Activated CD8-positive, alpha-beta T cell treated with anti-CD3 and anti-CD28 coated beads for 36 hours (primary cell): Measurements from ENCODE around the gene RP9. TPM values are rescaled to one million over a fixed set of nuclear protein-coding genes. Genes with fewer than 3 reads are reported as not detected.

Source experiments
- ATAC-seq: fragments of 200-7000 bp; cut with Tn5 transposase; one replicate; pipeline ENCODE4 v1.10.0; 2021; ENCODE audit warnings: mild to moderate bottlenecking, moderate library complexity
- CTCF ChIA-PET: fragments of 350-600 bp; sonication (Branson Sonifier 250); formaldehyde crosslinking; loops from one replicate; lab custom pipeline; 2021; ENCODE audit warnings: antibody characterized with exemption; lab: Charles Lee
- POLR2A ChIA-PET: fragments of 350-600 bp; sonication (Branson Sonifier 250); formaldehyde crosslinking; loops from one replicate; lab custom pipeline; 2021; ENCODE audit warnings: antibody characterized with exemption; lab: Charles Lee
- DNase-seq: peaks from one replicate; pipeline ENCODE4 v3.0.0-alpha.2; 2020
- H3K27ac Mint-ChIP-seq: one replicate; pipeline ENCODE4 v1.8.0; 2021; ENCODE audit warnings: mild to moderate bottlenecking, mixed read lengths
- H3K27me3 Mint-ChIP-seq: one replicate; pipeline ENCODE4 v1.8.0; 2021; ENCODE audit warnings: mixed read lengths
- H3K36me3 Mint-ChIP-seq: one replicate; pipeline ENCODE4 v1.8.0; 2021; ENCODE audit warnings: low read depth, mixed read lengths
- H3K4me1 Mint-ChIP-seq: one replicate; pipeline ENCODE4 v1.8.0; 2021; ENCODE audit warnings: low read depth, mixed read lengths
- H3K4me3 Mint-ChIP-seq: one replicate; pipeline ENCODE4 v1.8.0; 2021; ENCODE audit warnings: mild to moderate bottlenecking, moderate library complexity, mixed read lengths
- H3K9me3 Mint-ChIP-seq: one replicate; pipeline ENCODE4 v1.8.0; 2021; ENCODE audit warnings: mixed read lengths
- intact Hi-C: fragments of 100-400 bp; cut with micrococcal nuclease; formaldehyde crosslinking; loops from one replicate; pipeline ENCODE4 v1.10.0; 2022
- total RNA-seq, 2 experiments: library from RNA; stranded (reverse); gene quantifications; one replicate each; pipeline ENCODE4 v1.2.3, GENCODE V29; 2021
- TF ChIP-seq, protein P1 (sequence below): fragments of 200-600 bp; IDR thresholded peaks from one replicate; pipeline ENCODE4 v1.8.0; 2022; ENCODE audit warnings: antibody characterized with exemption, mild to moderate bottlenecking

RP9 gene, protein sequence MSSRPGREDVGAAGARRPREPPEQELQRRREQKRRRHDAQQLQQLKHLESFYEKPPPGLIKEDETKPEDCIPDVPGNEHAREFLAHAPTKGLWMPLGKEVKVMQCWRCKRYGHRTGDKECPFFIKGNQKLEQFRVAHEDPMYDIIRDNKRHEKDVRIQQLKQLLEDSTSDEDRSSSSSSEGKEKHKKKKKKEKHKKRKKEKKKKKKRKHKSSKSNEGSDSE
- 10 to 100 TPM; 14.2 to 15.4 TPM for total RNA-seq

DNA sequence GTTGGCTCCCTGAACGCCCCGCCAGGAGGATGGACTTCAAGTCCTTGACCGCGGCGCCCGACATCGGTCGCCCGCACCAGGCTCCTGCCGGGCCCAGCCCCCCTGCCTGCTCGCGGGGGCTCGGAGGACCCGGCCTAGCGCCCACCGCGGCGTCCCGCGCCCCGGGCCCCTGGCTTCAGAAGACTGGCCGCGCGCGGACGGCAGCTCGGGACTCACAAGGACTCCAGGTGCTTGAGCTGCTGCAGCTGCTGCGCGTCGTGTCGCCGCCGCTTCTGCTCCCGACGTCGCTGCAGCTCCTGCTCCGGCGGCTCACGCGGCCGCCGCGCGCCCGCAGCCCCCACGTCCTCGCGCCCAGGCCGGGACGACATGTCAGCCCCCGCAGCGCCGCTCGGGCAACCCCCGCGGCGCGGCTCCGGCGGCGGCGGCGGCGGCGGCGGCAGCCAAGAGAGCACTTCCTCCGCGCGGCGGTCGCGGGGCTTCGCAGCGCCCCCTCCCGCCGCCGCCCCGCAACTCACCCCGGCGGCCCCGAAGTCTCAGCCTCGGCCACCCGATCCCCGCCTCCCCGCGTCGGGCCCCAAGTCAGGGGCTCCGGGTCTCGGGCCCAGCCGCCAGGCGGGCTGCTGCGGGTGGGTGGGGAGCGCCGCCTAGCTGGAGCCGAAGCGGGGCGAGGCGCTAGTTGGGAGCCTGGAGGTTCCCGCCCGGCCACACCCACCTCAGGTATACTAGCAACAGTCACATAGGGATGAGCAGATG lies at the start of gene RP9:
TSS of gene RP9 (minus strand) at position 400 of the 753 bp plus-strand sequence. CDS start at position 368, 32 bp downstream.
- peak; percentile 78 for DNase-seq
- peak; percentile 93 for ATAC-seq
- Mint-ChIP-seq H3K27ac (peak within 1 kb of the TSS; percentile 70), H3K27me3 (peaks cover 7% of the 10 kb centered on the region), H3K9me3 (no peaks in the 10 kb centered on the region), H3K4me1 (peaks cover 30% of the 10 kb centered on the region), H3K36me3 (no peaks in the 10 kb centered on the region), H3K4me3 (peak within 1 kb of the TSS; percentile 88)
- ChIA-PET POLR2A (interaction anchor here (0.6 to 2.2 kb wide), 8 partner anchors 13 to 219 kb away, joined by 3 to 11 read pairs (median 3); partner anchors contain the start of genes KBTBD2 and NT5C3A), CTCF (interaction anchor here (0.5 to 6.6 kb wide), 42 partner anchors 8 to 472 kb away, joined by 3 to 75 read pairs (median 4); partner anchors contain the start of genes BBS9, FKBP9 and NT5C3A)
- TF ChIP-seq, protein P1, sequence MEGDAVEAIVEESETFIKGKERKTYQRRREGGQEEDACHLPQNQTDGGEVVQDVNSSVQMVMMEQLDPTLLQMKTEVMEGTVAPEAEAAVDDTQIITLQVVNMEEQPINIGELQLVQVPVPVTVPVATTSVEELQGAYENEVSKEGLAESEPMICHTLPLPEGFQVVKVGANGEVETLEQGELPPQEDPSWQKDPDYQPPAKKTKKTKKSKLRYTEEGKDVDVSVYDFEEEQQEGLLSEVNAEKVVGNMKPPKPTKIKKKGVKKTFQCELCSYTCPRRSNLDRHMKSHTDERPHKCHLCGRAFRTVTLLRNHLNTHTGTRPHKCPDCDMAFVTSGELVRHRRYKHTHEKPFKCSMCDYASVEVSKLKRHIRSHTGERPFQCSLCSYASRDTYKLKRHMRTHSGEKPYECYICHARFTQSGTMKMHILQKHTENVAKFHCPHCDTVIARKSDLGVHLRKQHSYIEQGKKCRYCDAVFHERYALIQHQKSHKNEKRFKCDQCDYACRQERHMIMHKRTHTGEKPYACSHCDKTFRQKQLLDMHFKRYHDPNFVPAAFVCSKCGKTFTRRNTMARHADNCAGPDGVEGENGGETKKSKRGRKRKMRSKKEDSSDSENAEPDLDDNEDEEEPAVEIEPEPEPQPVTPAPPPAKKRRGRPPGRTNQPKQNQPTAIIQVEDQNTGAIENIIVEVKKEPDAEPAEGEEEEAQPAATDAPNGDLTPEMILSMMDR: peak; percentile 52
- intact Hi-C loops: loop anchor here (5.0 kb wide), 3 partner anchors 47 to 262 kb away; partner anchors contain the start of gene NT5C3A

DNA sequence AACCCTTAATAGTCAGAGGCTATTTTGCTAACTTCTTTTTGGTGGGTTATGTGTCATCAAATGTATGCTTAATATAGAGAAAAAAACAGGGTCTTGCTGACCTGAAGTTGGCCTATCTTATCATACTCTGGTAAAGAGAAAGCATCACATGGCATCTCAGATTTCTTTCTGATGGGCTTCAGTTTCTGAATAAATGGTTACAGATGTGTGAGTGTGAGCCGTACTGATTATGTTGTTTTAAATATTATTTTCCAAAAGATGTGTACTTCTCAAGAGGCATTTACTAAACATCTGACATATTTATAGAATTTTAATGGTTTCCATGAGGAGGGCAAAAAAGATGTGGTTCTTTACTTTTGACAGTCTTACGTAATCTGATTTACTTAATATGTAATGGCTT lies 48.6 kb upstream of the RP9 start:
- H3K9me3 Mint-ChIP-seq: no peaks in the 10 kb centered on the region
- H3K4me3 Mint-ChIP-seq: no peak overlapping the region
- DNase-seq: no peak
- no peak overlapping the region for H3K27ac Mint-ChIP-seq
- TF ChIP-seq, protein P1: no peak
- POLR2A ChIA-PET: no interaction called here
- intact Hi-C loops: no loop called here
- peaks cover 19% of the 10 kb centered on the region for H3K36me3 Mint-ChIP-seq
- CTCF ChIA-PET: interaction anchor here (1.5 kb wide), 1 partner anchor 15 kb away, joined by 4 read pairs; no protein-coding TSS in a partner anchor
- no peaks in the 10 kb centered on the region for H3K4me1 Mint-ChIP-seq
- no peaks in the 10 kb centered on the region for H3K27me3 Mint-ChIP-seq
- no peak for ATAC-seq

DNA sequence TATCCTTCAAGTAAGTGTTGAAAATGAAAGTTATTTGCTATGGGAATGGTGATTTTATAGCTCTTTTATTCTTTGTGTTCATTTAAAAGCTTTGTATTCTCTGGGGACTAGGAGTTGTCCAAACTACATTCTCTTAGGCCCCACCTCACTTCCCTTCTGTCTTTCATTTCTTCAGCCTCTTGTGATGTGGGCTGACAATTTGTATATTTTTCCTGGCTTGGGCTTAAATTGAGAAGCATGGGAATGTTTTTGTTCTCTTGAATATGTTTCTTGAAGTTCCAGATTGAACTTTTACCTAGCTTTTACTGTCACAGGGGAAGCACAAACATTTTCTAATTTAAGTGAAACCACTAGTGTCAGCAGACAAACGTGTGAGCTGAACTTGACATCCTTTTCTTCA lies 48.1 kb upstream of the RP9 start:
- Mint-ChIP-seq H3K4me1 (no peaks in the 10 kb centered on the region), H3K27me3 (no peaks in the 10 kb centered on the region), H3K9me3 (no peaks in the 10 kb centered on the region), H3K4me3 (no peak overlapping the region), H3K27ac (no peak overlapping the region), H3K36me3 (peaks cover 14% of the 10 kb centered on the region)
- TF ChIP-seq, protein P1: no peak
- intact Hi-C loops: no loop called here
- ChIA-PET CTCF (interaction anchor here (1.5 kb wide), 1 partner anchor 15 kb away, joined by 4 read pairs; no protein-coding TSS in a partner anchor), POLR2A (no interaction called here)
- no peak for DNase-seq
- no peak for ATAC-seq

DNA sequence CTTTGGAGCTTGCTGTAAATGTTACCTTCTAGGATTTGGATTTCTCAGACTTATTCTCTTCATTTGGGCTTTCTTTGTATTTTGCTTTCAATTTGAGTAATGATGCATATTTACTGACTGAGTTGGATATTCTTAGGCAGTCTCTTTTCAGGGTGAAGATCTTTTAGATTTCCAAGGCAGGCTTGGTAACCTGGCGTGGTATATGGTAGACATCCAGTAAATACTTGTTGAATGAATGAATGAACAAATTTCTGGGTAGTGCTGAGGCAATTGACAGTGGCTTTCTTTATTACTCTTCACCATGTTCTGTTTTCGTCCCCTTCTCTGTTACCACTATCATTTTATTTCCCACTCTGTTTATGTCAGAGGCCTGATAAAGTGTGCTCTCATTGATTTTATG lies 47.2 kb upstream of the RP9 start:
- Mint-ChIP-seq H3K27ac (no peak overlapping the region), H3K9me3 (no peaks in the 10 kb centered on the region), H3K4me3 (no peak overlapping the region), H3K4me1 (no peaks in the 10 kb centered on the region), H3K27me3 (no peaks in the 10 kb centered on the region), H3K36me3 (peaks cover 7% of the 10 kb centered on the region)
- TF ChIP-seq, protein P1: no peak
- no peak for DNase-seq
- intact Hi-C loops: no loop called here
- ATAC-seq: no peak
- ChIA-PET CTCF (interaction anchor here (1.5 kb wide), 1 partner anchor 16 kb away, joined by 4 read pairs; no protein-coding TSS in a partner anchor), POLR2A (no interaction called here)
